Measurements from ENCODE around the gene NSUN3. TPM values are rescaled to one million over a fixed set of nuclear protein-coding genes. Genes with fewer than 3 reads are reported as not detected.
A peak's percentile ranks its signal among the peaks of the same experiment; 100 is the strongest.

Gene NSUN3
- total RNA-seq, 1 donor from 2014 or later: 8.5 TPM

GRCh38 chr3:94093151-94093550, 30.3 kb downstream of the NSUN3 start:
- peak overlapping the region; percentile 17 for H3K27ac Mint-ChIP-seq (ENCODE audit: unreplicated experiment)
- DNase-seq (ENCODE audit: low spot score): no peak
- no peak overlapping the region for H3K4me3 Mint-ChIP-seq (ENCODE audit: unreplicated experiment)
- peaks cover 28% of the 10 kb centered on the region for H3K36me3 Mint-ChIP-seq (ENCODE audit: low read depth)
- no peaks in the 10 kb centered on the region for H3K4me1 Mint-ChIP-seq (ENCODE audit: low read depth)
- TF ChIP-seq CTCF (IDR thresholded peaks at IDR 0.05): no peak
- no peaks in the 10 kb centered on the region for H3K27me3 Mint-ChIP-seq (ENCODE audit: low read depth)
- no peaks in the 10 kb centered on the region for H3K9me3 Mint-ChIP-seq (ENCODE audit: low read depth)

- peaks cover 35% of the 10 kb centered on the region for H3K36me3 Mint-ChIP-seq (ENCODE audit: low read depth)
- H3K27ac Mint-ChIP-seq (ENCODE audit: unreplicated experiment): no peak overlapping the region
- no peak overlapping the region for H3K4me3 Mint-ChIP-seq (ENCODE audit: unreplicated experiment)
- no peaks in the 10 kb centered on the region for H3K4me1 Mint-ChIP-seq (ENCODE audit: low read depth)
- DNase-seq (ENCODE audit: low spot score): no peak
- no peak for TF ChIP-seq CTCF (IDR thresholded peaks at IDR 0.05)
- no peaks in the 10 kb centered on the region for H3K9me3 Mint-ChIP-seq (ENCODE audit: low read depth)
- H3K27me3 Mint-ChIP-seq (ENCODE audit: low read depth): no peaks in the 10 kb centered on the region
Observed at GRCh38 chr3:94095111-94095510, 32.2 kb downstream of the NSUN3 start.

- no peak for DNase-seq (ENCODE audit: low spot score)
Observed at GRCh38 chr3:94098452-94098851, 35.6 kb downstream of the NSUN3 start.

GRCh38 chr3:94099311-94099710, 36.5 kb downstream of the NSUN3 start:
- Mint-ChIP-seq H3K27me3 (ENCODE audit: low read depth) (no peaks in the 10 kb centered on the region), H3K4me1 (ENCODE audit: low read depth) (no peaks in the 10 kb centered on the region), H3K36me3 (ENCODE audit: low read depth) (peaks cover 28% of the 10 kb centered on the region), H3K27ac (ENCODE audit: unreplicated experiment) (no peak overlapping the region), H3K9me3 (ENCODE audit: low read depth) (no peaks in the 10 kb centered on the region), H3K4me3 (ENCODE audit: unreplicated experiment) (no peak overlapping the region)
- no peak for TF ChIP-seq CTCF (IDR thresholded peaks at IDR 0.05)
- no peak for DNase-seq (ENCODE audit: low spot score)

More at GRCh38 chr3:94098452-94098851, 35.6 kb downstream of the NSUN3 start:
- H3K4me3 Mint-ChIP-seq (ENCODE audit: unreplicated experiment): no peak overlapping the region
- no peaks in the 10 kb centered on the region for H3K4me1 Mint-ChIP-seq (ENCODE audit: low read depth)
- TF ChIP-seq CTCF (IDR thresholded peaks at IDR 0.05): no peak
- no peaks in the 10 kb centered on the region for H3K27me3 Mint-ChIP-seq (ENCODE audit: low read depth)
- no peak overlapping the region for H3K27ac Mint-ChIP-seq (ENCODE audit: unreplicated experiment)
- peaks cover 29% of the 10 kb centered on the region for H3K36me3 Mint-ChIP-seq (ENCODE audit: low read depth)
- no peaks in the 10 kb centered on the region for H3K9me3 Mint-ChIP-seq (ENCODE audit: low read depth)

GRCh38 chr3:94101860-94102259, 39.0 kb downstream of the NSUN3 start:
- H3K27me3 Mint-ChIP-seq (ENCODE audit: low read depth): no peaks in the 10 kb centered on the region
- peak; percentile 68 for TF ChIP-seq CTCF (IDR thresholded peaks at IDR 0.05)
- H3K36me3 Mint-ChIP-seq (ENCODE audit: low read depth): peaks cover 26% of the 10 kb centered on the region
- no peak for DNase-seq (ENCODE audit: low spot score)
- no peak overlapping the region for H3K27ac Mint-ChIP-seq (ENCODE audit: unreplicated experiment)
- no peaks in the 10 kb centered on the region for H3K9me3 Mint-ChIP-seq (ENCODE audit: low read depth)
- H3K4me1 Mint-ChIP-seq (ENCODE audit: low read depth): no peaks in the 10 kb centered on the region
- H3K4me3 Mint-ChIP-seq (ENCODE audit: unreplicated experiment): no peak overlapping the region

Measured in chondrocyte (in vitro differentiated cells).